HEK293 (cell line): ENCODE measurements around the gene COL6A1.

ENCODE experiments used
- CTCF ChIA-PET: fragments of 350-600 bp; formaldehyde crosslinking; extraction: SDS; loops from one replicate; lab custom pipeline; 2021; ENCODE audit warnings: antibody characterized with exemption; lab: Yijun Ruan, JAX
- POLR2A ChIA-PET: fragments of 300-600 bp; formaldehyde crosslinking; extraction: SDS; loops from one replicate; lab custom pipeline; 2020; ENCODE audit warnings: antibody characterized with exemption, inconsistent platforms; lab: Yijun Ruan, JAX
- H3K27ac ChIP-seq: fragments of 200-500 bp; sonication (Bioruptor generic); 2 replicates; pipeline ENCODE4 v1.5.1; 2014; ENCODE audit warnings: low read depth, low read length, control low read depth, inconsistent platforms; ENCODE audit errors: extremely low read depth
- H3K36me3 ChIP-seq, 2 experiments: fragments of 200-500 bp in 1 of 2; sonication (Bioruptor generic) in 1 of 2; 1 replicate in 1 of 2; 2 replicates in 1 of 2; pipeline ENCODE4 v1.5.1; 2014 to 2017; ENCODE audit warnings: inconsistent platforms in 2 of 2, low read length in 2 of 2; ENCODE audit not compliant: control insufficient read depth in 2 of 2, insufficient read depth in 1 of 2
- H3K4me1 ChIP-seq: fragments of 200-500 bp; sonication (Bioruptor generic); 2 replicates; pipeline ENCODE4 v1.5.1; 2014; ENCODE audit warnings: mild to moderate bottlenecking, low read length, inconsistent platforms; ENCODE audit not compliant: control insufficient read depth, insufficient read depth
- H3K4me3 ChIP-seq: 2 replicates; pipeline ENCODE4 v1.5.1; 2011; ENCODE audit warnings: low read depth, mild to moderate bottlenecking, control low read depth, low read length, moderate library complexity
- H3K9me3 ChIP-seq: fragments of 200-500 bp; sonication (Bioruptor generic); 2 replicates; pipeline ENCODE4 v1.5.1; 2014; ENCODE audit warnings: low read depth, low read length, inconsistent platforms; ENCODE audit not compliant: control insufficient read depth, insufficient read depth
- EGR2 ChIP-seq: fragments of 450-650 bp; formaldehyde crosslinking; IDR thresholded peaks from 2 replicates; pipeline ENCODE4 v1.5.1; 2016; ENCODE audit warnings: low read depth, missing biosample characterization, missing genetic modification characterization
- FEZF1 ChIP-seq: fragments of 450-650 bp; formaldehyde crosslinking; IDR thresholded peaks from 2 replicates; pipeline ENCODE4 v1.5.1; 2016; ENCODE audit warnings: missing biosample characterization, missing genetic modification characterization
- IKZF3 ChIP-seq: fragments of 450-650 bp; IDR thresholded peaks from 2 replicates; pipeline ENCODE4 v1.5.0; 2018; ENCODE audit warnings: missing biosample characterization, mild to moderate bottlenecking, missing genetic modification characterization, moderate library complexity
- MEIS1 ChIP-seq: sonication (generic); formaldehyde crosslinking; IDR thresholded peaks from 2 replicates; pipeline ENCODE4 v1.8.1; 2022; ENCODE audit warnings: missing genetic modification reagents, mild to moderate bottlenecking, borderline replicate concordance
- SALL2 ChIP-seq: fragments of 450-650 bp; formaldehyde crosslinking; IDR thresholded peaks from 2 replicates; pipeline ENCODE4 v1.5.0; 2017; ENCODE audit warnings: missing biosample characterization, mild to moderate bottlenecking, missing genetic modification characterization, borderline replicate concordance
- SP2 ChIP-seq: fragments of 450-650 bp; formaldehyde crosslinking; IDR thresholded peaks from 2 replicates; pipeline ENCODE4 v1.5.1; 2016; ENCODE audit warnings: missing biosample characterization, missing genetic modification characterization
- ZBTB20 ChIP-seq: fragments of 450-650 bp; formaldehyde crosslinking; IDR thresholded peaks from 2 replicates; pipeline ENCODE4 v1.5.1; 2016; ENCODE audit warnings: missing biosample characterization, missing genetic modification characterization
- ZFHX2 ChIP-seq: fragments of 450-650 bp; formaldehyde crosslinking; conservative IDR thresholded peaks from 2 replicates; pipeline ENCODE4 v1.5.1; 2016; ENCODE audit warnings: missing biosample characterization, missing genetic modification characterization
- ZNF114 ChIP-seq: fragments of 450-650 bp; formaldehyde crosslinking; IDR thresholded peaks from 2 replicates; pipeline ENCODE4 v1.5.0; 2017; ENCODE audit warnings: missing biosample characterization, missing genetic modification characterization
- ZNF133 ChIP-seq: fragments of 450-650 bp; formaldehyde crosslinking; IDR thresholded peaks from 2 replicates; pipeline ENCODE4 v1.5.1; 2016; ENCODE audit warnings: missing biosample characterization, missing genetic modification characterization
- ZNF157 ChIP-seq: fragments of 450-650 bp; formaldehyde crosslinking; IDR thresholded peaks from 2 replicates; pipeline ENCODE4 v1.5.1; 2016; ENCODE audit warnings: missing biosample characterization, missing genetic modification characterization
- ZNF184 ChIP-seq: fragments of 450-650 bp; IDR thresholded peaks from 2 replicates; pipeline ENCODE4 v1.5.1; 2018; ENCODE audit warnings: missing biosample characterization, mild to moderate bottlenecking, missing genetic modification characterization
- ZNF280C ChIP-seq: fragments of 450-650 bp; formaldehyde crosslinking; IDR thresholded peaks from 2 replicates; pipeline ENCODE4 v1.5.1; 2016; ENCODE audit warnings: missing biosample characterization, missing genetic modification characterization
- ZNF302 ChIP-seq: fragments of 450-650 bp; formaldehyde crosslinking; IDR thresholded peaks from 2 replicates; pipeline ENCODE4 v1.5.1; 2016; ENCODE audit warnings: missing biosample characterization, missing genetic modification characterization, low read depth
- ZNF391 ChIP-seq: fragments of 450-650 bp; formaldehyde crosslinking; IDR thresholded peaks from 2 replicates; pipeline ENCODE4 v1.5.1; 2016; ENCODE audit warnings: low read depth, missing biosample characterization, missing genetic modification characterization, borderline replicate concordance
- ZNF558 ChIP-seq: fragments of 450-650 bp; formaldehyde crosslinking; IDR thresholded peaks from 2 replicates; pipeline ENCODE4 v1.5.1; 2016; ENCODE audit warnings: missing biosample characterization, missing genetic modification characterization
- ZNF596 ChIP-seq: fragments of 450-650 bp; IDR thresholded peaks from 2 replicates; pipeline ENCODE4 v1.5.0; 2018; ENCODE audit warnings: missing biosample characterization, mild to moderate bottlenecking, missing genetic modification characterization, moderate library complexity
- ZNF692 ChIP-seq: fragments of 450-650 bp; formaldehyde crosslinking; IDR thresholded peaks from 2 replicates; pipeline ENCODE4 v1.5.1; 2016; ENCODE audit warnings: missing biosample characterization, missing genetic modification characterization
- ZNF704 ChIP-seq: fragments of 450-650 bp; formaldehyde crosslinking; IDR thresholded peaks from 2 replicates; pipeline ENCODE4 v1.5.1; 2016; ENCODE audit warnings: missing biosample characterization, missing genetic modification characterization
- ZNF837 ChIP-seq: fragments of 450-650 bp; formaldehyde crosslinking; IDR thresholded peaks from 2 replicates; pipeline ENCODE4 v1.5.1; 2016; ENCODE audit warnings: missing biosample characterization, missing genetic modification characterization
- ZNF843 ChIP-seq: fragments of 450-650 bp; formaldehyde crosslinking; IDR thresholded peaks from 2 replicates; pipeline ENCODE4 v1.5.1; 2016; ENCODE audit warnings: missing biosample characterization, missing genetic modification characterization
- ZSCAN16 ChIP-seq: fragments of 450-650 bp; formaldehyde crosslinking; IDR thresholded peaks from 2 replicates; pipeline ENCODE4 v1.5.1; 2016; ENCODE audit warnings: missing biosample characterization, missing genetic modification characterization

COL6A1 gene

GRCh38 chr21:46038341-46038829, 56.8 kb downstream of the COL6A1 start:
- Histone ChIP-seq H3K36me3 (no peaks in the 10 kb centered on the region), H3K4me1 (no peaks in the 10 kb centered on the region), H3K27ac (no peak overlapping the region), H3K4me3 (no peak overlapping the region), H3K9me3 (no peaks in the 10 kb centered on the region)
- TF ChIP-seq EGR2 (tag by site-specific recombination): peak; percentile 45
- TF ChIP-seq ZFHX2 (tag by site-specific recombination): peak; percentile 41
- TF ChIP-seq MEIS1: no peak
- CTCF ChIA-PET: no interaction called here
- POLR2A ChIA-PET: no interaction called here

- Histone ChIP-seq H3K27ac (no peak overlapping the region), H3K36me3 (no peaks in the 10 kb centered on the region), H3K4me3 (no peak overlapping the region), H3K4me1 (no peaks in the 10 kb centered on the region), H3K9me3 (no peaks in the 10 kb centered on the region)
- TF ChIP-seq EGR2 (tag by site-specific recombination) (peak; percentile 50; the same call in 1 of the 2 replicates), ZFHX2 (tag by site-specific recombination) (peak; percentile 25; the same call in 1 of the 2 replicates), ZNF596 (no peak), ZNF157 (no peak), ZNF184 (tag by site-specific recombination) (no peak)
- CTCF ChIA-PET: no interaction called here
- POLR2A ChIA-PET: no interaction called here
Observed at GRCh38 chr21:46038871-46039397, 57.4 kb downstream of the COL6A1 start.

- no peak overlapping the region for H3K4me3 ChIP-seq
- no peaks in the 10 kb centered on the region for H3K9me3 ChIP-seq
- ChIA-PET CTCF (no interaction called here), POLR2A (no interaction called here)
- no peak overlapping the region for H3K27ac ChIP-seq
- H3K36me3 ChIP-seq: no peaks in the 10 kb centered on the region
- no peaks in the 10 kb centered on the region for H3K4me1 ChIP-seq
- TF ChIP-seq ZNF114 (tag by site-specific recombination) (no peak), ZSCAN16 (no peak), ZNF280C (tag by site-specific recombination) (no peak), FEZF1 (tag by site-specific recombination) (no peak), ZNF558 (no peak), ZNF391 (tag by site-specific recombination) (no peak), ZNF837 (tag by site-specific recombination) (no peak), IKZF3 (tag by site-specific recombination) (no peak), SP2 (tag by site-specific recombination) (no peak), ZNF133 (tag by site-specific recombination) (no peak), ZNF704 (no peak), ZNF843 (tag by site-specific recombination) (no peak), SALL2 (no peak), EGR2 (tag by site-specific recombination) (no peak), ZNF692 (tag by site-specific recombination) (no peak), ZBTB20 (tag by site-specific recombination) (no peak), ZNF302 (no peak)
Observed at GRCh38 chr21:46039891-46040660, 58.5 kb downstream of the COL6A1 start.
